HEK293 (cell line): ENCODE results near the gene ZNRF1.

Experiments used
- GLIS2 ChIP-seq: fragments of 450-650 bp; formaldehyde crosslinking; IDR thresholded peaks from 2 replicates; pipeline ENCODE4 v1.5.1; 2016; ENCODE audit warnings: missing biosample characterization, missing genetic modification characterization
- HOXC10 ChIP-seq: sonication (generic); formaldehyde crosslinking; IDR thresholded peaks from 2 replicates; pipeline ENCODE4 v1.8.1; 2023; ENCODE audit warnings: mild to moderate bottlenecking, missing genetic modification reagents
- KLF10 ChIP-seq: fragments of 450-650 bp; IDR thresholded peaks from 2 replicates; pipeline ENCODE4 v1.5.1; 2018; ENCODE audit warnings: missing biosample characterization, mild to moderate bottlenecking, missing genetic modification characterization
- KLF9 ChIP-seq: fragments of 450-650 bp; formaldehyde crosslinking; IDR thresholded peaks from 2 replicates; pipeline ENCODE4 v1.5.1; 2016; ENCODE audit warnings: missing biosample characterization, missing genetic modification characterization, low read depth
- TCF7L2 ChIP-seq: IDR thresholded peaks from 2 replicates; pipeline ENCODE4 v1.6.1; 2011; ENCODE audit warnings: low read depth, mild to moderate bottlenecking, inconsistent platforms, low read length, moderate library complexity, borderline replicate concordance
- TRIM28 ChIP-seq: IDR thresholded peaks from 2 replicates; pipeline ENCODE4 v1.6.1; 2011; ENCODE audit warnings: low read length, control low read depth, borderline replicate concordance
- ZBTB1 ChIP-seq: fragments of 450-650 bp; formaldehyde crosslinking; IDR thresholded peaks from 2 replicates; pipeline ENCODE4 v1.5.1; 2016; ENCODE audit warnings: missing biosample characterization, missing genetic modification characterization
- ZBTB48 ChIP-seq: fragments of 450-650 bp; formaldehyde crosslinking; IDR thresholded peaks from 2 replicates; pipeline ENCODE4 v1.5.1; 2016; ENCODE audit warnings: missing biosample characterization, missing genetic modification characterization
- ZFHX2 ChIP-seq: fragments of 450-650 bp; formaldehyde crosslinking; conservative IDR thresholded peaks from 2 replicates; pipeline ENCODE4 v1.5.1; 2016; ENCODE audit warnings: missing biosample characterization, missing genetic modification characterization
- ZFP37 ChIP-seq: fragments of 450-650 bp; formaldehyde crosslinking; IDR thresholded peaks from 2 replicates; pipeline ENCODE4 v1.5.1; 2016; ENCODE audit warnings: missing biosample characterization, missing genetic modification characterization
- ZFP41 ChIP-seq: fragments of 450-650 bp; formaldehyde crosslinking; IDR thresholded peaks from 2 replicates; pipeline ENCODE4 v1.5.1; 2016; ENCODE audit warnings: missing biosample characterization, missing genetic modification characterization, borderline replicate concordance
- ZNF146 ChIP-seq: fragments of 450-650 bp; formaldehyde crosslinking; IDR thresholded peaks from 2 replicates; pipeline ENCODE4 v1.5.1; 2016; ENCODE audit warnings: missing biosample characterization, missing genetic modification characterization
- ZNF214 ChIP-seq: fragments of 450-650 bp; formaldehyde crosslinking; IDR thresholded peaks from 2 replicates; pipeline ENCODE4 v1.5.1; 2017; ENCODE audit warnings: missing biosample characterization, mild to moderate bottlenecking, missing genetic modification characterization, borderline replicate concordance
- ZNF223 ChIP-seq: fragments of 450-650 bp; formaldehyde crosslinking; IDR thresholded peaks from 2 replicates; pipeline ENCODE4 v1.5.1; 2016; ENCODE audit warnings: missing biosample characterization, missing genetic modification characterization
- ZNF274 ChIP-seq, 2 experiments: fragments of 200-500 bp in 1 of 2; fragments of 450-650 bp in 1 of 2; sonication (Bioruptor generic) in 1 of 2; formaldehyde crosslinking in 1 of 2; IDR thresholded peaks; 2 replicates each; pipeline versions ENCODE4 v1.5.1 to v1.6.1; 2014 to 2016; ENCODE audit warnings: borderline replicate concordance in 1 of 2, inconsistent platforms in 1 of 2, low read length in 1 of 2, missing biosample characterization in 1 of 2, missing genetic modification characterization in 1 of 2
- ZNF341 ChIP-seq: fragments of 450-650 bp; formaldehyde crosslinking; IDR thresholded peaks from 2 replicates; pipeline ENCODE4; 2016; ENCODE audit warnings: low read depth, missing biosample characterization, missing genetic modification characterization
- ZNF350 ChIP-seq: fragments of 450-650 bp; formaldehyde crosslinking; IDR thresholded peaks from 2 replicates; pipeline ENCODE4 v1.5.0; 2017; ENCODE audit warnings: missing biosample characterization, mild to moderate bottlenecking, missing genetic modification characterization
- ZNF37A ChIP-seq: fragments of 450-650 bp; IDR thresholded peaks from 2 replicates; pipeline ENCODE4 v1.5.1; 2018; ENCODE audit warnings: missing biosample characterization, missing genetic modification characterization
- ZNF510 ChIP-seq: fragments of 450-650 bp; formaldehyde crosslinking; IDR thresholded peaks from 2 replicates; pipeline ENCODE4 v1.5.1; 2018; ENCODE audit warnings: mild to moderate bottlenecking, missing genetic modification characterization, missing biosample characterization; ENCODE audit not compliant: insufficient replicate concordance
- ZNF530 ChIP-seq: fragments of 450-650 bp; formaldehyde crosslinking; IDR thresholded peaks from 2 replicates; pipeline ENCODE4 v1.5.1; 2016; ENCODE audit warnings: low read depth, missing biosample characterization, missing genetic modification characterization
- ZNF561 ChIP-seq: fragments of 450-650 bp; IDR thresholded peaks from 2 replicates; pipeline ENCODE4 v1.5.1; 2018; ENCODE audit warnings: missing biosample characterization, missing genetic modification characterization, borderline replicate concordance
- ZNF571 ChIP-seq: fragments of 450-650 bp; formaldehyde crosslinking; IDR thresholded peaks from 2 replicates; pipeline ENCODE4 v1.5.0; 2017; ENCODE audit warnings: missing biosample characterization, missing genetic modification characterization
- ZNF629 ChIP-seq: fragments of 450-650 bp; formaldehyde crosslinking; IDR thresholded peaks from 2 replicates; pipeline ENCODE4 v1.5.1; 2017; ENCODE audit warnings: missing biosample characterization, missing genetic modification characterization
- ZNF660 ChIP-seq: fragments of 450-650 bp; IDR thresholded peaks from 2 replicates; pipeline ENCODE4 v1.5.1; 2018; ENCODE audit warnings: missing biosample characterization, mild to moderate bottlenecking, missing genetic modification characterization
- ZXDB ChIP-seq: fragments of 450-650 bp; formaldehyde crosslinking; IDR thresholded peaks from 2 replicates; pipeline ENCODE4 v1.5.1; 2016; ENCODE audit warnings: missing biosample characterization, missing genetic modification characterization
- TF ChIP-seq, protein P1 (sequence below): fragments of 450-650 bp; formaldehyde crosslinking; IDR thresholded peaks from 2 replicates; pipeline ENCODE4 v1.5.1; 2016; ENCODE audit warnings: missing biosample characterization, missing genetic modification characterization
- TF ChIP-seq, protein P2 (sequence below): fragments of 450-650 bp; formaldehyde crosslinking; IDR thresholded peaks from 2 replicates; pipeline ENCODE4 v1.5.0; 2017; ENCODE audit warnings: missing biosample characterization, missing genetic modification characterization, borderline replicate concordance
- TF ChIP-seq, protein P3 (sequence below): fragments of 450-650 bp; formaldehyde crosslinking; IDR thresholded peaks from 2 replicates; pipeline ENCODE4 v1.5.1; 2016; ENCODE audit warnings: missing biosample characterization, missing genetic modification characterization, low read depth
- TF ChIP-seq, protein P4 (sequence below): fragments of 450-650 bp; formaldehyde crosslinking; IDR thresholded peaks from 2 replicates; pipeline ENCODE4 v1.5.1; 2016; ENCODE audit warnings: missing biosample characterization, missing genetic modification characterization

Gene ZNRF1

DNA sequence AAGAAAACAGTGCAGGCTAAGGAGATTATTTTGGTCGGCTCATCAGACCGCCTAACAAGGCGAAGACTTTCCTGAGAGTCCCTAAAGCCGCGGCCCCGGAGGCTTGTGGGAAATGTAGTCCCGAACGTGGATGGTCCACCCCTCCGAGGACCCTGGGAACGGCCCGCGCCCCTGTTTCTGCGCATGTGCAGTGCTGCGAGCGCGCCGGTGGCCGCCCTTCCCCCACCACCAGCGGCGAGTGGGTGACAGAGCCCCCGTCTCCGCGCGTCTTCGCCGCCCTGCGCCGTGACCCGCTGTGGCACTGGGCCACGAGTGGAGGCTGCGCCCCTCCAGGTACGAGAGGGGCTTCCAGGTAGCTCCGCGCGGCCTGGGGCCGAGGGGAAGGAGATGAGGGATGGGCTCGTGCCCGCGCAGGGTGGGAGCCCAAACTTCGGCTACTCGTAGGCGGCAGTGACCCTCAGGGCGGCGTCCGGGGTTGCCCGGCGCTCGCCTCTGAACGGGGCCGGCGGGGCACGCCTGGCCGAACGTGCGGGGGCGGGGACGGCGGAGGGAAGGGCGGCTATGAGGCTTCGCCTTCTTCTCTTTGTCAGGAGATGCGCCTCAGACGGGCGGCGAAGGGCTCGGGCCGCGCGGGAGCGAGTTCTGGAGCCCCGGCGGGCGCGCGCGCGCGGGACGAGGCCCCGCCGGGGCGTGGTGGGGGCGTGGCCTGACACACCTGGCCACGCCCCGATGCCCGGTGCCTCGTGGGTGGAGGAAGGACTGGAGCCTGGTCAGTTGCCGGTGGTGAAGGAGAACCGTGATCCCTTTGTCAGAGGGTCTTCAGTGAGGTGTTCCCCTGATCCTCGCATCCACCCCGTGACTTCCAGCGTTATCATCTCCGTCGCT lies 149.7 kb downstream of the ZNRF1 start, which contains the start of gene ZFP1 (continued):
- TF ChIP-seq ZNF660 (tag by site-specific recombination) (peak; percentile 62; the same call in 1 of the 2 replicates), ZNF530 (tag by site-specific recombination) (no peak), ZFP41 (tag by site-specific recombination) (no peak), ZXDB (tag by site-specific recombination) (peak; percentile 97), ZNF146 (no peak), ZNF561 (tag by site-specific recombination) (peak; percentile 99), ZFHX2 (peak; percentile 94), ZNF341 (0 out of 2 replicates have a peak, but pooled peaks have one; percentile 26), KLF9 (tag by site-specific recombination) (peak; percentile 80), ZNF37A (tag by site-specific recombination) (no peak), GLIS2 (tag by site-specific recombination) (peak; percentile 80), ZNF629 (peak; percentile 26; the same call in 1 of the 2 replicates), ZNF571 (tag by site-specific recombination) (no peak), KLF10 (peak; percentile 67; the same call in 1 of the 2 replicates), ZBTB48 (peak; percentile 100), ZBTB1 (no peak), ZNF510 (tag by site-specific recombination) (no peak), ZNF350 (tag by site-specific recombination) (no peak), HOXC10 (CRISPR knock-in tag) (no peak), ZFP37 (0 out of 2 replicates have a peak, but pooled peaks have one; percentile 53), ZNF214 (tag by site-specific recombination) (no peak), TRIM28 (no peak), ZNF223 (tag by site-specific recombination) (no peak), TCF7L2 (no peak), ZNF274 (IDR thresholded peaks at IDR 0.05; ENCODE audit: low read length) (no peak), ZNF274 (tag by site-specific recombination; IDR thresholded peaks at IDR 0.05; ENCODE audit: borderline replicate concordance) (no peak)
- TF ChIP-seq, protein P1, sequence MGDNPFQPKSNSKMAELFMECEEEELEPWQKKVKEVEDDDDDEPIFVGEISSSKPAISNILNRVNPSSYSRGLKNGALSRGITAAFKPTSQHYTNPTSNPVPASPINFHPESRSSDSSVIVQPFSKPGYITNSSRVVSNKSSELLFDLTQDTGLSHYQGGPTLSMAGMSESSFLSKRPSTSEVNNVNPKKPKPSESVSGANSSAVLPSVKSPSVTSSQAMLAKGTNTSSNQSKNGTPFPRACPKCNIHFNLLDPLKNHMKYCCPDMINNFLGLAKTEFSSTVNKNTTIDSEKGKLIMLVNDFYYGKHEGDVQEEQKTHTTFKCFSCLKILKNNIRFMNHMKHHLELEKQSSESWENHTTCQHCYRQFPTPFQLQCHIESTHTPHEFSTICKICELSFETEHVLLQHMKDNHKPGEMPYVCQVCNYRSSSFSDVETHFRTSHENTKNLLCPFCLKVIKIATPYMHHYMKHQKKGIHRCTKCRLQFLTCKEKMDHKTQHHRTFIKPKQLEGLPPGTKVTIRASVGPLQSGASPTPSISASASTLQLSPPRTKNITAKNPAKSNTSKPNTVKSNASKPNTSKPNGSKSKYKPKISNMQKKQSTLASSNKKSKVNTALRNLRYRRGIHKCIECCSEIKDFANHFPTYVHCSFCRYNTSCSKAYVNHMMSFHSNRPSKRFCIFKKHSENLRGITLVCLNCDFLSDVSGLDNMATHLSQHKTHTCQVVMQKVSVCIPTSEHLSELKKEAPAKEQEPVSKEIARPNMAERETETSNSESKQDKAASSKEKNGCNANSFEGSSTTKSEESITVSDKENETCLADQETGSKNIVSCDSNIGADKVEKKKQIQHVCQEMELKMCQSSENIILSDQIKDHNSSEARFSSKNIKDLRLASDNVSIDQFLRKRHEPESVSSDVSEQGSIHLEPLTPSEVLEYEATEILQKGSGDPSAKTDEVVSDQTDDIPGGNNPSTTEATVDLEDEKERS (tag by site-specific recombination): no peak
- TF ChIP-seq, protein P2, sequence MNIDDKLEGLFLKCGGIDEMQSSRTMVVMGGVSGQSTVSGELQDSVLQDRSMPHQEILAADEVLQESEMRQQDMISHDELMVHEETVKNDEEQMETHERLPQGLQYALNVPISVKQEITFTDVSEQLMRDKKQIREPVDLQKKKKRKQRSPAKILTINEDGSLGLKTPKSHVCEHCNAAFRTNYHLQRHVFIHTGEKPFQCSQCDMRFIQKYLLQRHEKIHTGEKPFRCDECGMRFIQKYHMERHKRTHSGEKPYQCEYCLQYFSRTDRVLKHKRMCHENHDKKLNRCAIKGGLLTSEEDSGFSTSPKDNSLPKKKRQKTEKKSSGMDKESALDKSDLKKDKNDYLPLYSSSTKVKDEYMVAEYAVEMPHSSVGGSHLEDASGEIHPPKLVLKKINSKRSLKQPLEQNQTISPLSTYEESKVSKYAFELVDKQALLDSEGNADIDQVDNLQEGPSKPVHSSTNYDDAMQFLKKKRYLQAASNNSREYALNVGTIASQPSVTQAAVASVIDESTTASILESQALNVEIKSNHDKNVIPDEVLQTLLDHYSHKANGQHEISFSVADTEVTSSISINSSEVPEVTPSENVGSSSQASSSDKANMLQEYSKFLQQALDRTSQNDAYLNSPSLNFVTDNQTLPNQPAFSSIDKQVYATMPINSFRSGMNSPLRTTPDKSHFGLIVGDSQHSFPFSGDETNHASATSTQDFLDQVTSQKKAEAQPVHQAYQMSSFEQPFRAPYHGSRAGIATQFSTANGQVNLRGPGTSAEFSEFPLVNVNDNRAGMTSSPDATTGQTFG (tag by site-specific recombination): no peak
- TF ChIP-seq, protein P3, sequence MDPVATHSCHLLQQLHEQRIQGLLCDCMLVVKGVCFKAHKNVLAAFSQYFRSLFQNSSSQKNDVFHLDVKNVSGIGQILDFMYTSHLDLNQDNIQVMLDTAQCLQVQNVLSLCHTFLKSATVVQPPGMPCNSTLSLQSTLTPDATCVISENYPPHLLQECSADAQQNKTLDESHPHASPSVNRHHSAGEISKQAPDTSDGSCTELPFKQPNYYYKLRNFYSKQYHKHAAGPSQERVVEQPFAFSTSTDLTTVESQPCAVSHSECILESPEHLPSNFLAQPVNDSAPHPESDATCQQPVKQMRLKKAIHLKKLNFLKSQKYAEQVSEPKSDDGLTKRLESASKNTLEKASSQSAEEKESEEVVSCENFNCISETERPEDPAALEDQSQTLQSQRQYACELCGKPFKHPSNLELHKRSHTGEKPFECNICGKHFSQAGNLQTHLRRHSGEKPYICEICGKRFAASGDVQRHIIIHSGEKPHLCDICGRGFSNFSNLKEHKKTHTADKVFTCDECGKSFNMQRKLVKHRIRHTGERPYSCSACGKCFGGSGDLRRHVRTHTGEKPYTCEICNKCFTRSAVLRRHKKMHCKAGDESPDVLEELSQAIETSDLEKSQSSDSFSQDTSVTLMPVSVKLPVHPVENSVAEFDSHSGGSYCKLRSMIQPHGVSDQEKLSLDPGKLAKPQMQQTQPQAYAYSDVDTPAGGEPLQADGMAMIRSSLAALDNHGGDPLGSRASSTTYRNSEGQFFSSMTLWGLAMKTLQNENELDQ: no peak
- TF ChIP-seq, protein P4, sequence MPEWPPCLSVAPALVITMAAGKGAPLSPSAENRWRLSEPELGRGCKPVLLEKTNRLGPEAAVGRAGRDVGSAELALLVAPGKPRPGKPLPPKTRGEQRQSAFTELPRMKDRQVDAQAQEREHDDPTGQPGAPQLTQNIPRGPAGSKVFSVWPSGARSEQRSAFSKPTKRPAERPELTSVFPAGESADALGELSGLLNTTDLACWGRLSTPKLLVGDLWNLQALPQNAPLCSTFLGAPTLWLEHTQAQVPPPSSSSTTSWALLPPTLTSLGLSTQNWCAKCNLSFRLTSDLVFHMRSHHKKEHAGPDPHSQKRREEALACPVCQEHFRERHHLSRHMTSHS (tag by site-specific recombination): no peak
